Measurements from ENCODE around the gene SYNE1.

- TF ChIP-seq CTCF (IDR thresholded peaks at IDR 0.05; ENCODE audit: low read depth, low read length, missing input control) (no peak), RAD21 (IDR thresholded peaks at IDR 0.05) (no peak), TAF1 (conservative IDR thresholded peaks at IDR 0.05) (no peak), SP1 (IDR thresholded peaks at IDR 0.05) (no peak), EGR1 (IDR thresholded peaks at IDR 0.05; ENCODE audit: low read depth in 2 of 2) (no peak), ZBTB33 (IDR thresholded peaks at IDR 0.05) (no peak), REST (IDR thresholded peaks at IDR 0.05) (no peak), RXRA (IDR thresholded peaks at IDR 0.05) (no peak), GABPA (IDR thresholded peaks at IDR 0.05 in 1 of 2, conservative IDR thresholded peaks at IDR 0.05 in 1 of 2) (no peak), FOXA2 (IDR thresholded peaks at IDR 0.05) (no peak)
Measured at GRCh38 chr6:152630832-152631231, 6.3 kb downstream of the SYNE1 start.
